DOHH2 (cell line): ENCODE measurements around the gene TRIM14.

Experiments used
- H3F3A ChIP-seq: fragments of 200-600 bp; sonication (generic), shearing (Covaris generic); 2 replicates; pipeline ENCODE4 v1.6.0; 2016; ENCODE audit warnings: antibody characterized with exemption, mild to moderate bottlenecking; ENCODE audit not compliant: control insufficient read depth, insufficient read depth
- H3K27ac ChIP-seq: fragments of 200-600 bp; sonication (generic); 2 replicates; pipeline ENCODE4 v1.5.1; 2014; ENCODE audit warnings: low read depth, mild to moderate bottlenecking, low read length, moderate library complexity
- H3K27me3 ChIP-seq: fragments of 200-600 bp; sonication (generic); 2 replicates; pipeline ENCODE4 v1.6.1; 2014; ENCODE audit warnings: mild to moderate bottlenecking, low read length, mixed read lengths; ENCODE audit not compliant: control insufficient read depth
- H3K36me3 ChIP-seq: fragments of 200-600 bp; sonication (generic); 2 replicates; pipeline ENCODE4 v1.6.1; 2014; ENCODE audit warnings: mild to moderate bottlenecking, low read length, moderate library complexity, mixed read lengths; ENCODE audit not compliant: control insufficient read depth
- H3K4me1 ChIP-seq: fragments of 200-600 bp; sonication (generic); 2 replicates; pipeline ENCODE4 v1.6.1; 2014; ENCODE audit warnings: mild to moderate bottlenecking, low read length, mixed read lengths; ENCODE audit not compliant: control insufficient read depth
- H3K4me2 ChIP-seq: fragments of 200-600 bp; sonication (generic); 2 replicates; pipeline ENCODE4 v1.6.0; 2014; ENCODE audit warnings: mild to moderate bottlenecking, low read length, moderate library complexity
- H3K4me3 ChIP-seq: fragments of 200-600 bp; sonication (generic); 2 replicates; pipeline ENCODE4 v1.5.1; 2014; ENCODE audit warnings: mild to moderate bottlenecking, low read length, mixed read lengths
- H3K79me2 ChIP-seq: fragments of 200-600 bp; sonication (generic); 2 replicates; pipeline ENCODE4 v1.6.1; 2014; ENCODE audit warnings: mild to moderate bottlenecking, low read length, mixed read lengths; ENCODE audit not compliant: control insufficient read depth
- H3K9me2 ChIP-seq: fragments of 200-600 bp; sonication (generic); replicated peaks from 2 replicates; pipeline ENCODE4 v1.6.1; 2014; ENCODE audit warnings: mild to moderate bottlenecking, low read length, mixed read lengths; ENCODE audit not compliant: control insufficient read depth
- H3K9me3 ChIP-seq: fragments of 200-600 bp; sonication (generic); 2 replicates; pipeline ENCODE4 v1.6.1; 2014; ENCODE audit warnings: antibody characterized with exemption, low read length, mixed read lengths; ENCODE audit not compliant: control insufficient read depth, insufficient read depth
- H4K20me1 ChIP-seq: fragments of 200-600 bp; sonication (generic); 2 replicates; pipeline ENCODE4 v1.6.0; 2014; ENCODE audit warnings: low read depth, mild to moderate bottlenecking, antibody characterized with exemption, low read length, moderate library complexity; ENCODE audit not compliant: control insufficient read depth, insufficient read depth
- CTCF ChIP-seq: fragments of 200-600 bp; sonication (generic); IDR thresholded peaks from one replicate; pipeline ENCODE4 v1.5.1; 2014; ENCODE audit warnings: antibody characterized with exemption, mild to moderate bottlenecking, low read depth, low read length; ENCODE audit not compliant: poor library complexity, severe bottlenecking
- EZH2phosphoT487 ChIP-seq: fragments of 200-600 bp; sonication (generic); IDR thresholded peaks from 2 replicates; pipeline ENCODE4 v1.6.1; 2017; ENCODE audit warnings: borderline replicate concordance, mild to moderate bottlenecking, antibody characterized with exemption, low read length, moderate library complexity, mixed read lengths

TRIM14 gene

GRCh38 chr9:98136489-98136888 lies 17.5 kb upstream of the TRIM14 start:
- Histone ChIP-seq H4K20me1 (no peaks in the 10 kb centered on the region), H3F3A (no peaks in the 10 kb centered on the region), H3K4me1 (peaks cover 7% of the 10 kb centered on the region; the same call in 1 of the 2 replicates), H3K27me3 (peaks cover 3% of the 10 kb centered on the region; the same call in 1 of the 2 replicates), H3K4me2 (no peak overlapping the region), H3K9me3 (no peaks in the 10 kb centered on the region), H3K9me2 (no peaks in the 10 kb centered on the region), H3K79me2 (no peaks in the 10 kb centered on the region), H3K36me3 (no peaks in the 10 kb centered on the region), H3K27ac (no peak overlapping the region), H3K4me3 (no peak overlapping the region)
- no peak for TF ChIP-seq CTCF
- no peak for TF ChIP-seq EZH2phosphoT487

- Histone ChIP-seq H3K4me1 (peaks cover 7% of the 10 kb centered on the region; the same call in 1 of the 2 replicates), H3K36me3 (no peaks in the 10 kb centered on the region), H4K20me1 (no peaks in the 10 kb centered on the region), H3F3A (no peaks in the 10 kb centered on the region), H3K9me2 (no peaks in the 10 kb centered on the region), H3K4me2 (no peak overlapping the region), H3K27ac (no peak overlapping the region), H3K79me2 (no peaks in the 10 kb centered on the region), H3K9me3 (no peaks in the 10 kb centered on the region), H3K4me3 (no peak overlapping the region), H3K27me3 (peaks cover 3% of the 10 kb centered on the region; the same call in 1 of the 2 replicates)
- TF ChIP-seq EZH2phosphoT487: no peak
- TF ChIP-seq CTCF: no peak
These were observed 16.9 kb upstream of the TRIM14 start for GRCh38 chr9:98135938-98136337.

- Histone ChIP-seq H3K36me3 (no peaks in the 10 kb centered on the region), H3K9me3 (no peaks in the 10 kb centered on the region), H3K27ac (no peak overlapping the region), H3K4me3 (no peak overlapping the region), H3K79me2 (no peaks in the 10 kb centered on the region), H3K4me1 (peaks cover 7% of the 10 kb centered on the region; the same call in 1 of the 2 replicates), H4K20me1 (no peaks in the 10 kb centered on the region), H3F3A (no peaks in the 10 kb centered on the region), H3K4me2 (no peak overlapping the region), H3K27me3 (peaks cover 3% of the 10 kb centered on the region; the same call in 1 of the 2 replicates), H3K9me2 (no peaks in the 10 kb centered on the region)
- no peak for TF ChIP-seq EZH2phosphoT487
- no peak for TF ChIP-seq CTCF
These were observed 16.5 kb upstream of the TRIM14 start for GRCh38 chr9:98135558-98135934.
